ENCODE results near the gene SCLT1.
A peak's percentile ranks its signal among the peaks of the same experiment; 100 is the strongest.
"Not testable (repeated sequence)": the region's sequence is repeated elsewhere in the genome, so short reads cannot be mapped to it uniquely, and the experiment has no call there.

SCLT1 gene

GRCh38 chr4:129069537-129069936 is 23.8 kb downstream of the SCLT1 start:
- DNase-seq (ENCODE audit: low read depth), result not testable (repeated sequence)

GRCh38 chr4:129064717-129065116 is 28.6 kb downstream of the SCLT1 start:
- peak; percentile 28 for DNase-seq (ENCODE audit: low read depth)

GRCh38 chr4:129063640-129064039 is 29.7 kb downstream of the SCLT1 start:
- DNase-seq (ENCODE audit: low read depth), result no peak

- DNase-seq (ENCODE audit: low read depth), result no peak
Observed at GRCh38 chr4:129062580-129062979, 30.8 kb downstream of the SCLT1 start.

- no peak for DNase-seq (ENCODE audit: low read depth)
Observed at GRCh38 chr4:129059028-129059427, 34.3 kb downstream of the SCLT1 start.

- DNase-seq (ENCODE audit: low read depth), result no peak
Observed at GRCh38 chr4:129046055-129046959, 47.0 kb downstream of the SCLT1 start.

GRCh38 chr4:129043523-129043922 is 49.8 kb downstream of the SCLT1 start:
- peak; percentile 10 for DNase-seq (ENCODE audit: low read depth)

GRCh38 chr4:129040471-129040870 is 52.9 kb downstream of the SCLT1 start:
- no peak for DNase-seq (ENCODE audit: low read depth)

GRCh38 chr4:129037093-129037492 is 56.2 kb downstream of the SCLT1 start:
- DNase-seq (ENCODE audit: low read depth), result no peak

- no peak for DNase-seq (ENCODE audit: low read depth)
Observed at GRCh38 chr4:129014566-129015509, 78.5 kb downstream of the SCLT1 start.

GRCh38 chr4:129008096-129008495 is 85.2 kb downstream of the SCLT1 start:
- no peak for DNase-seq (ENCODE audit: low read depth)

- no peak for DNase-seq (ENCODE audit: low read depth)
Observed at GRCh38 chr4:128986908-128987307, 106.4 kb downstream of the SCLT1 start.

GRCh38 chr4:128986019-128986418 is 107.3 kb downstream of the SCLT1 start:
- no peak for DNase-seq (ENCODE audit: low read depth)

GRCh38 chr4:128983771-128984485 is 109.4 kb downstream of the SCLT1 start:
- no peak for DNase-seq (ENCODE audit: low read depth)

GRCh38 chr4:128981377-128981776 is 112.0 kb downstream of the SCLT1 start:
- no peak for DNase-seq (ENCODE audit: low read depth)

- no peak for DNase-seq (ENCODE audit: low read depth)
Observed at GRCh38 chr4:128980816-128981326, 112.5 kb downstream of the SCLT1 start.

GRCh38 chr4:128979934-128980333 is 113.4 kb downstream of the SCLT1 start:
- peak; percentile 37 for DNase-seq (ENCODE audit: low read depth)

GRCh38 chr4:128978985-128979384 is 114.4 kb downstream of the SCLT1 start:
- no peak for DNase-seq (ENCODE audit: low read depth)

GRCh38 chr4:128974136-128974581 is 119.2 kb downstream of the SCLT1 start:
- DNase-seq (ENCODE audit: low read depth), result no peak

GRCh38 chr4:128973384-128973783 is 120.0 kb downstream of the SCLT1 start:
- DNase-seq (ENCODE audit: low read depth), result no peak

GRCh38 chr4:128961405-128961804 is 131.9 kb downstream of the SCLT1 start:
- no peak for DNase-seq (ENCODE audit: low read depth)

- DNase-seq (ENCODE audit: low read depth), result no peak
Observed at GRCh38 chr4:128958194-128958593, 135.1 kb downstream of the SCLT1 start.

Measured in GM04503 (cell line).